ENCODE results near the gene HOXA11. TPM values are rescaled to one million over a fixed set of nuclear protein-coding genes. Genes with fewer than 3 reads are reported as not detected.

HOXA11 gene
- total and polyA plus RNA-seq, 2 of the 4 experiments (the other 2 are of a cell fraction): 0.05 TPM; not detected in 1

DNA sequence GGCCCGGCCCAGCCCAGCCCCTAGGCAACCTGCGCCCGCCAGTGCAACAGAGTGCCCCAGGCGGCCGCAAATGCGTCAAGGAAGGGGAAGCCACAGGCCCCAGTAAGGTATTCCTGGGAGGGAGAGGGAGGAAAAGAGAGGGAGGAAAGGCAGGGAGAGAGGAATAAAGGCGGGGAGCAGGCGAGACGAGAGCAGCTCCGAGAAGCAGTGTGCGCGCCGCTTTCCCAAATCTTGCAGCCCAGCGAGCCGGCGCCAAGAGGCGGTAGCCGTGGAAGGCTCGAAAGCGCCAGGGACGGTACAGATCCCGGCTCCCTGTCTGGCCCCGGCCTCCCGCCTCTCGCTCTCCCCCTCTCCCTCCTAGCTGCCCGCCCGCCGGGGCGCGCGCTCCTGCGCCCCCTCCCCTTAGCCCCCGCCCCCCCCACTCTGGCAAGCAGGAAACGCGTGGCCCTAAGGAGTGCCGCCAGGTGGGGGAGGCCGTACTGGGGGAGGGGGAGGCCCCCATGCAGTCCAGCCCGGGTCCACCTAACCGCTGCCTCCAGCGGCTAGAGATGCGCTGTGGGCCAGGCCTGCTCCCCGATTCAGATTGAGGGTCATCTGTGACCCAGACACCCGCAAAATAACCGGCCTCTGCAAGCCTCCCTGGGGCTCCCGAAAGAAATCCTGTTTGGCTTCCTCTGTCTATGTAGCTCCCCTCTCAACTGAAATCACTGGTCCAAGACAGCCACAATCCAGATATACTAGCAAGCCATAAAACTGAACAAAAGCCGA, 15.2 kb downstream of the HOXA11 start:
- H3K79me1 ChIP-seq (ENCODE audit: low read depth in 1 of 2, low read length in 2 of 2): no peaks in the 10 kb centered on the region
- DNase-seq (no peak), ATAC-seq (ENCODE audit: low read depth) (no peak)
- no peak overlapping the region for H4K91ac ChIP-seq (ENCODE audit: insufficient read depth, low read depth, low read length)
- H3K4me2 ChIP-seq (ENCODE audit: low read depth, low read length): no peak overlapping the region
- intact Hi-C loops (cut with micrococcal nuclease): loop anchor here (10.0 kb wide), 1 partner anchor 1915 kb away; no protein-coding TSS in a partner anchor
- no peaks in the 10 kb centered on the region for H3K9me1 ChIP-seq (ENCODE audit: insufficient read depth, low read length)
- H2AFZ ChIP-seq (replicated peaks; ENCODE audit: low read length, poor library complexity): peak overlapping the region; percentile 28
- H3K4me3 ChIP-seq (ENCODE audit: insufficient read depth, low read depth, low read length): no peak overlapping the region
- H4K5ac ChIP-seq (ENCODE audit: low read depth, low read length): no peak overlapping the region
- H2AK5ac ChIP-seq (ENCODE audit: low read depth, low read length): no peak overlapping the region
- no peak overlapping the region for H2BK20ac ChIP-seq (ENCODE audit: low read depth, low read length)
- POLR2A ChIA-PET (ENCODE audit: unreplicated experiment): no interaction called here
- H3K36me3 ChIP-seq (ENCODE audit: control insufficient read depth, insufficient read depth, low read length): no peaks in the 10 kb centered on the region
- H4K8ac ChIP-seq (ENCODE audit: low read depth in 2 of 2, low read length in 2 of 2): no peak overlapping the region
- H3K14ac ChIP-seq (replicated peaks; ENCODE audit: low read depth, low read length): no peak overlapping the region
- H3K27ac ChIP-seq (ENCODE audit: insufficient read depth, low read length): no peak overlapping the region
- BruUV-seq (replicated peaks): no TSS peak
- no peak for TF ChIP-seq FOS (IDR thresholded peaks at IDR 0.05; ENCODE audit: low read depth, low read length)
- no peak for TF ChIP-seq SMC3 (IDR thresholded peaks at IDR 0.05; ENCODE audit: low read depth, low read length)
- TF ChIP-seq NFE2L2 (IDR thresholded peaks at IDR 0.05; ENCODE audit: low read depth, low read length): no peak
- TF ChIP-seq POLR2A (IDR thresholded peaks at IDR 0.05; ENCODE audit: low read depth, low read length): no peak
- TF ChIP-seq RAD21 (IDR thresholded peaks at IDR 0.05; ENCODE audit: low read length): no peak
- no peak for TF ChIP-seq RCOR1 (IDR thresholded peaks at IDR 0.05; ENCODE audit: insufficient replicate concordance, low read length)
- TF ChIP-seq MXI1 (IDR thresholded peaks at IDR 0.05; ENCODE audit: borderline replicate concordance, low read depth, low read length): no peak
- TF ChIP-seq RFX5 (IDR thresholded peaks at IDR 0.05; ENCODE audit: low read depth, low read length): no peak
- H3K9ac ChIP-seq (ENCODE audit: low read depth, low read length): no peak overlapping the region
- dilution Hi-C loops (cut with HindIII; ENCODE audit: low sequenced_read_pairs, unreplicated experiment): no loop called here
- no peak overlapping the region for H3K56ac ChIP-seq (ENCODE audit: extremely low read depth, insufficient read depth, low read length)
- in situ Hi-C loops (cut with MboI; ENCODE audit: low sequenced_read_pairs): no loop called here
- no peak overlapping the region for H2BK15ac ChIP-seq (ENCODE audit: low read depth, low read length)
- no peak overlapping the region for H3K23ac ChIP-seq (ENCODE audit: low read depth, low read length)
- no peaks in the 10 kb centered on the region for H3K4me1 ChIP-seq (ENCODE audit: control insufficient read depth, insufficient read depth, low read length)
- H2BK120ac ChIP-seq (ENCODE audit: low read depth, low read length): no peak overlapping the region
- H3K27me3 ChIP-seq (ENCODE audit: control insufficient read depth, insufficient read depth, low read length): peaks cover 95% of the 10 kb centered on the region
- H2AK9ac ChIP-seq (replicated peaks; ENCODE audit: low read depth, low read length, poor library complexity): no peak overlapping the region
- CTCF ChIA-PET: interaction anchor here (0.6 to 1.1 kb wide), 2 partner anchors 9 to 80 kb away, joined by 3 read pairs; no protein-coding TSS in a partner anchor
- peaks cover 16% of the 10 kb centered on the region; the same call in 1 of the 2 replicates for H4K20me1 ChIP-seq (ENCODE audit: insufficient read depth, low read length)
- H3K18ac ChIP-seq (ENCODE audit: low read depth, low read length): no peak overlapping the region
- no peak overlapping the region for H2BK5ac ChIP-seq (ENCODE audit: low read depth, low read length, poor library complexity, severe bottlenecking)
- peaks cover 28% of the 10 kb centered on the region for H3K9me3 ChIP-seq (ENCODE audit: control insufficient read depth, insufficient read depth, low read length)
- H3K4ac ChIP-seq (ENCODE audit: low read depth, low read length): no peak overlapping the region
- WGBS, 2 experiments (ENCODE audit: extremely low coverage in 2 of 2, insufficient read length in 1 of 2): 10% methylated on average over 14 of the region's 46 CpGs; no CpG with 5 or more reads in 1 of the 2 experiments

Measured in IMR-90 (cell line).